CD4-positive, alpha-beta T cell treated with Interleukin-15 for 4 hours (primary cell): ENCODE measurements around the gene WDR54.
"Not testable (repeated sequence)": the region's sequence is repeated elsewhere in the genome, so short reads cannot be mapped to it uniquely, and the experiment has no call there.

Experiments
- DNase-seq: peaks from one replicate; pipeline ENCODE4 v3.0.0-alpha.2; 2020; ENCODE audit warnings: low spot score

WDR54 gene

DNA sequence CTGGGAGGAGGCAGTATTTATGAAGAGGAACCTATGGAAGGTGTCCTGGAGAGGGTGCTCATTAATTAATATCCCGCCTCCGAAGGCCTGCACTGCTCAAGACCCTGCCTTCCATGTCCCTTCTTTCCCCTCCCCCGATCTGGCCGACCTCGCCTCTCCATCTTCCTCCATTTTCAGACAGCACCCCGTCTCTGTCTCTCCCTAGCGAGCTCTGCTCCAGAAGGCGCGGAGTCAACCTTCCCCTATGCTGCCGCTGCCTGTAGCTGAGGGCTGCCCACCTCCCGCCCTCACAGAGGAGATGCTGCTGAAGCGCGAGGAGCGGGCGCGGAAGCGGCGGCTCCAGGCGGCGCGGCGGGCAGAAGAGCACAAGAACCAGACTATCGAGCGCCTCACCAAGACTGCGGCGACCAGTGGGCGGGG is 35.6 kb downstream of the WDR54 start:
- no peak for DNase-seq

- peak; percentile 82 for DNase-seq
These were observed 36.1 kb downstream of the WDR54 start for GRCh38 chr2:74457549-74458131.

DNA sequence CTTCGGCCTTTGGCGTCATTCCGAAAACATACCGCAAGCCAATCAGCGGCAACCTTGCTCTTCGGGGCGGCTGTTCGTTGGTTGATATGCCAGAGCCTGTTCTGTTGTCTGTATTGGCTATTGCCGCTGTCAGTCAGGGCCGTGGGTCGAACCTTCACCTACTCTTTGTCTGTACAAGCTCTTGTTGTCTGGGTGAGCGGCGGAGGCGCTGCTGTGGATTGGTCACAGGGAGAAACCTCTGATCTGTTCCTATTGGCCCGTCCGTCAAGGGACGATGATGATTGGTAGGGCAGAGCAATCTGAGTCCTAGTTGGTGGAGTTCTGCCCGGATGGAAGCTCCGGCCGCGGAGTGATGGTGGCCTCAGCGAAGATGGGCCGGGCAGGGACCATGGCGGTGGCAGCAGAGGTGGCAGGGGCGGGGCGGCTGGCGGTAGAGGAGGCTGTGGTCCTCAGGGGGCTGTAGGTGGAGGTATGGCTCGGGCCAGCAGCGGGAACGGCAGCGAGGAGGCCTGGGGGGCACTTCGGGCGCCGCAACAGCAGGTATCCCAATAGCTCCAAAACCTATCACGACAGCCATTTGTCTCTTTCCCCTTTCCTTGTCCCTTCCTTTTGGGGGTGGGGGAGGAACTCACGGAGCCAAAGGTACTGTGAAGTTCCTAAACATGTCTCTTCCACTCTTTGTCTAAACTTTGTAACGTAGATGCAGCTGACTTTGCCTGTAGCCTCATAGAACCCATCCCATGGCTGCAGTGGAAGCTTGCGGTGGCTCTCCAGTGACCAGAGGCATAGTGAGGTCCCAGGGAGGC is 36.8 kb downstream of the WDR54 start, which contains the start of gene WBP1:
WBP1 (plus strand) TSS at position 307 of the 806 bp plus-strand sequence; CDS start at position 472, 165 bp downstream.
- DNase-seq = peak; percentile 100

DNA sequence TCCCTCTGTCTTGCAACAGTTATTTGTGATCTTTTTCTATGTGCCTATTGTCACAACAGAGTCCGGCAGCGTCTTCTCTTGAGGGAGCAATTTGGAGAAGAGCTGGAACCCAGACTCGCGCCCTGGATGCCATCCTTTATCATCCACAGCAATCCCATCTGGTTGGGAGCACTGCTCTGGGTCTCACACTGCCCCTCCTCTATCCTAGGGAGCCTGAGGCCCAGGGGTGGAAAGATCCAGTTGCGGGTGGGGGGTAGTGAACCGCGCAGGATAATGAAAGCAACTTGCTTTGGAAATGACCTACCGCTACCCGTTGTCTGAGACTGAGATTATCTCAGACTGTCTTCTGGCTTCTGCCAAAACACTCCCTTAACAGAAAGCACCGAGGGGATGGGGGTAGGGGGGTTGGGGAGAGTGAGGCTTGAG is 37.4 kb downstream of the WDR54 start:
- DNase-seq = no peak

- DNase-seq = not testable (repeated sequence)
These were observed 38.1 kb downstream of the WDR54 start for GRCh38 chr2:74459503-74460118.

- not testable (repeated sequence) for DNase-seq
These were observed 38.7 kb downstream of the WDR54 start for GRCh38 chr2:74460187-74460586.

- no peak for DNase-seq
These were observed 39.9 kb downstream of the WDR54 start for GRCh38 chr2:74461187-74462053.

DNA sequence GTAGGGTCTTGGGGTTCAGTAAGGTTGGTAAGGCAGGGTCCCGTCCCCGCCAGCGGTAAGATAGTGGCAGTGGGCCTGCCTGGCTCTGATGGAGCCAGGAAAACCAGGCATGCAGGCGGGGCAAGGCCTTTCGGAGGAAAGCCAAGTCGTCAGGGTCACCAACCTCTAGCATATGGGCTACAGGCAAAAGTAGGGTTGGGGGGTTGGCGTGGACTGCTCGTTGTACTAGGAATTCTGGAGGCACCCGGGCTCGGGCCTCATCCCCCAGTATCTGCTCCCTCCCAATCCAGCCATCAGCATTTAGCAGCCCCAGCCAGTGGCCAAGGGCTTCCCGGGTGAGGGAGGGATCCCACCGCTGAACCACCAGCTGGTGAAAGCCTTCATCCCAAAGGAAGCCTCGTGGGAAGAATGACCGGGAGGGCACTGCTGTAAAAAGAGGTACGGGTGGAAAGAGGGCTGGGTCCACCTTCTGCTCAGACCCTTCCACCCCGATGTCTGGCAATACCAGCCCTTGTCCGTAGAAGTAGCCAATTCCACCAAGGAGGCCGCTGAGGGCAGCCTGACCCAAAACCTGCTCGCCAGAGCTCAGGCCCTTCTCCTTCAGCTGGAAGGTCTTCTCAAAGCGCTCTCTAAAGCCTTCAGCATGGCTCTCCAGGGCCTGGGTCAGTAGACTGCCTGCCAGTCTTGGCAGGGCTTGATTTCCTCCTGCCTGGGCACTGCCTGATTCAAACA is 40.7 kb downstream of the WDR54 start:
- DNase-seq = no peak

- DNase-seq = no peak
These were observed 41.2 kb downstream of the WDR54 start for GRCh38 chr2:74462786-74463105.

GRCh38 chr2:74464406-74464805 is 42.9 kb downstream of the WDR54 start:
- DNase-seq = no peak

DNA sequence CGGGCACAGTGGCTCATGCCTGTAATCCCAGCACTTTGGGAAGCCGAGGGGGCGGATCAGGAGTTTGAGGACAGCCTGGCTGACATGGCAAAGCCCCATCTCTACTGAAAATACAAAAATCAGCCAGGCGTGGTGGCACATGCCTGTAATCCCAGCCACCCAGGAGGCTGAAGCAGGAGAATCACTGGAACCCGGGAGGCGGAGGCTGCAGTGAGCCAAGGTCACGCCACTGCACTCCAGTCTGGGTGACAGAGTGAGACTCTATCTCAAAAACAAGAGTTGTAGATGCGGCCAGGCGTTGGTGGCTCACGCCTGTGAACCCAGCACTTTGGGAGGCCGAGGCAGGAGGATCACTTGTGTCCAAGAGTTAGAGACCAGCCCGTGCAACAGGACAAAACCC is 49.2 kb downstream of the WDR54 start:
- not testable (repeated sequence) for DNase-seq

GRCh38 chr2:74471332-74472065 is 50.0 kb downstream of the WDR54 start:
- no peak for DNase-seq

DNA sequence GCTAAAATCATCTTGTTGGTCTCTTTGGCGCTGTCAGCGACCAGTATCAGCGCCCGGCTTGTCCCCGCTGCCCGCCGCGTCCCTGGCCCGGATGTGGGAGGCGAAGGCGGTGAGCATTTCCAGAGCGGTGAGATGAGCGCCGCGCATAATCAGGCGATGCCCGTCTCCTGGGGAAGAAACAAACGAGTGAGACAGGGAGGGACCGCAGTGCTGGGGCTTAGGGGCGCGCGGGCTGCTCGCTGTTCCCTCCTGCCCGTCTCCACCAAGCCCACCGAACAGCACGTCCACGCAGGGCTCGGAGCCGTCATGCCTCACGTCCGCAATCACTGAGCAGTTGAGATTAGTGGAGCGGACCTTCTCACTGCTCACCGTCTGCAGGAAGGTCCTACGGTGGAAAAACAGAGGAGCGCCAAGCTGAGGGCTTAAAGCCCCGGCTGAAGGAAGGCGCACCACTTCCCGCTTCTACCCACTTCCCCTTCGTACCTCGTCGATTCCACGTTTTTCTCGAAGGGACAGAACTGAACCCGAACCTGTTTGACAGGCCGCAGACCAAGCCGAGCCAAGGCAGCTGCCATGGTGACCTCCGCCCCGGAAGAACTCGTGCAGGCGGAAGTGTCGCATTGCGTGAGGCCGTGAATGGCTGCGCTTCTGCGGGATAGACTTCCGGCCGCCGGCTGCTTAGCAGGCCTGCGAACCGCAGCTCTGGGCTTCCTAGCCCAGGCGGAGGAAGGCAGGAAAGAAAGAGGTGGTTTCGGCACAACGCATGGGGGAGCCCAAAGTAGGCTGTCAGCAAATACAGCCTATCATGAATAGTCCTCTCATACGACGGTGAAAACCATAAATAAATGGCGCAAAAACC is 50.8 kb downstream of the WDR54 start, which contains the start of gene MRPL53:
MRPL53 (minus strand) TSS at position 595 of the 859 bp plus-strand sequence; CDS start at position 575, 20 bp downstream.
- peak; percentile 96 for DNase-seq

DNA sequence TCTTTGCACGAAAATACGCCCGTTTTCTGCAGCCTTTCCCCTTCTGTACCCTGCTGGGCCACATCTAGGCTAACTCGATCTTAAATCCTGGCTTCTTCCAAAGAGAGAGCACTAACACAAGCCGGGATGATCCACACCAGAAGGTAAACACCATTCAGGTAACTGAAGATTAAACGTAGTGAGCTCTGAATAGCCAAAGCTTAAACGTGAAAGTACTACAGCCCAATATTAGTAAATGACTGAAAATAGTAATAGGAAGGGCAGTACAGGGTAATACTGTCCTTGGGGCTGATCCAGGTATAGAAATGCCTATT is 51.4 kb downstream of the WDR54 start:
- no peak for DNase-seq

DNA sequence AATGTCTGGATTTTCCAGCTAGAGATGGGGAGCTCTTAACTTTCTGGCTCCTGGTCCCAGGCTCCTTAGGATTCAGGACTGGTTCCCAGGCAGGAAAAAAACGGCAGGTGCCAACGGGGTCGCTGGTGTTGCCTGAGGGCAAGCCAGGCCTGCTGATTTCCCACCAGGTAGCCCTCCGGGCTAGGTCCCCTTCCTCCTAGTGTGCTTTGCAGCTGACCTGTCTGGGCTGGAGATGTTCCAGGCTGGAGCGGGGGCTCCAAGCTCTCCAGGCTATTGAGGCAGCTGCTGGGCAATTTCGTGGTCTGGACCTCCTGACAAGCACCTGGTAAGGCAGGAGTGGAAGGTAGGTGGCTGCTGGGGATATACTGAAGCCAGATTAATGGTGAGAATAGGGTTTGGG is 53.0 kb downstream of the WDR54 start:
- no peak for DNase-seq

DNA sequence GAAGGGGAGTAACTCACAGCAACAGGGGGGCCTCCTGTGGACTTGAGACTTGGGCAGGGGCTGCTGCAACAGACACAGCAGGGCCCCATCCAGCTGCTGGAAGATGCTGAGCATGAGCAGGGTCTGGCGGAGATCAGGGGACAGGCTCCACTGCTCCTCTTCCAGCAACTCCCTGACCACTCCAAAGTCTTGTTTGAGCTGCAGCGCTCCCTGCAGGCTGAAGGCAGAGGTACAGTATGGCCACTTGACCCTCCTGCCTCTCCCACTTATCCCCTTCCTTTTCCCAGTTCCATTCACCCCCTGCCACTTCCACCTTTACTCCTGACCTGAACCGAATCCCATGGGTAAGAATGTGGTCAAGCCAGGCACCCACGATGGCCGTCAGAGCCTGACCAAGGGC is 53.4 kb downstream of the WDR54 start:
- DNase-seq = no peak
